NCI-H460 (cell line): Measurements from ENCODE around the gene EDDM13. TPM values are rescaled to one million over a fixed set of nuclear protein-coding genes. Genes with fewer than 3 reads are reported as not detected.
"Not testable (repeated sequence)": the region's sequence is repeated elsewhere in the genome, so short reads cannot be mapped to it uniquely, and the experiment has no call there.

Source experiments
- DNase-seq: peaks from one replicate; pipeline ENCODE4 v3.0.0-alpha.2; 2016; ENCODE audit warnings: low read depth; ENCODE audit errors: extremely low read depth
- small RNA-seq, 2 experiments: library from RNA; depleted of rRNA; stranded (forward); fragments of <200 nt; gene quantifications; one replicate each; pipeline ENCODE3, GENCODE V24; 2014
- total RNA-seq: library from RNA; depleted of rRNA; stranded (reverse); fragments of >200 nt; shearing (Covaris generic); gene quantifications from 2 replicates; pipeline ENCODE4 v1.2.3, GENCODE V29; 2014; rRNA removed

Gene EDDM13
- total RNA-seq, 1 experiment from 2014 or later, result not detected

DNA sequence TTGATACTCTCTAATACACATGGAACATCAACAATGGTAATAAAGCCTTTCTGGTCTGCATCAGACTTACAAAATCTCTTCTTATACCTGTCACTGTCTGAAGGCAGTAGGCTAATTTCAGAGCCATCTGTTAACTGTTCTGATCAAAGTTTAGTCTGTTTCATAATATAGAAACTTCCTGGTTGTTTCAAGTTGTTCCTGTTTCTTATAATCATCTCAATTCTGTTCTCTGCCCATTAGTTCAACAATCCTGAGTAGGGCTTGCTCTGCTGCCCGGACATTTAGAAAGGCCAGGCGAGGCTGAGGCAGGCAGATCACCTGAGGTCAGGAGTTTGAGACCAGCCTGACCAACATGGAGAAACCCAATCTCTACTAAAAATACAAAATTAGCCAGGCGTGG, 47.4 kb downstream of the EDDM13 start:
- DNase-seq, result no peak

DNA sequence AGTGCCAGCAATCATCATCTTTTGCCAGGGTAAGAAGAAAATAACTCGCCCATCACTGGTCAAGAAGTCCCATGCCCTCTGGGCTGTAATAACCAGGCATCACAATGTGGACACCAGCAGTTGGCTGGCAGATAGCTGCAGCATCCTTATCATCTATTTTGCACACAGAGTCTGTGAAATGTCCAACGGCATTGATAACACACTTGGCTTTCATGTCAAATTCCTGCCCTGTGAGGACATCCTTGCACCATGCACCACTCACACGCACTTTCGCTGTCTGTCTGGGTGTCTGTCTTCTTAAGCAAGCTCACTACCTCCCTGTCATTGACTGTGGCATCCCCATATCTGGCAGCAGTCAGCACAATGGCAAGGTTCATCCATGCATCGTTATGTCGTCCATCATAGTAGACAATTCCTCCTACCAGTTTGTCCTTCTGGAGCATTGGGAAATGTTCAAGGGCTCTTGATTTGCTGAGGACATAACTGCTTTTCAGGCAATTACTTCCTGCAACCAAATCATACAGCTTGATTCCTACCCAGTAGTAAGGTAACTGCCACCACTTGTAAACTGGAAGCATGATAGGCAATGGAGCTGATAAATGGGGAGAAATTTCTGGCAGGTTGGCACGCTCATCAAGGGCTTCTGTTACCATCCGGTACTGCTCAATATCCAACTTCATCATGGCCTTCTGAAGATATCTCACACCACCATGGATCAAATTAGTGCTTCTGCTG, 48.9 kb downstream of the EDDM13 start:
- DNase-seq, result no peak

DNA sequence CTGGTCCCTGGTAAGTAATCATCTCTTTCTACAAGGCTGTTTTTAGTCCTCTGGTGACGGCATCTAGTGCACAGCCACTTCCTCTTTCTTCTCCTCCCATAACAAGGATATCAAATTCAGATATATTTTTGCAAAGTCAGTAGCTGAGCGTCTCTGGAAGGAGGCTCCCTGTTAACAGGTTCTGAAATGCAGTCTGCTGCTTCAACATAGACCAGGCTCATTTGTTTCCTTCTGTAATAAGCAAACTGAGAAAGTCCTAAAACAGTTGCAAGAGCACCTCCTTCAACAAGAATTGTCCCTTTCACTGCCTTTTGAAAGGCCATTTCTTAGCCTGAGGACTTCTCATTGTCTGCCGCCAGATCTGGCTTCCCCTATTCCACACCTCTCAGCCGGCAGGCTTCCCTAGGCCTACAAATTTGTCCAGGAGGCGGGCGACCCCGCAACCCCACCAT, 49.5 kb downstream of the EDDM13 start:
- no peak for DNase-seq

DNA sequence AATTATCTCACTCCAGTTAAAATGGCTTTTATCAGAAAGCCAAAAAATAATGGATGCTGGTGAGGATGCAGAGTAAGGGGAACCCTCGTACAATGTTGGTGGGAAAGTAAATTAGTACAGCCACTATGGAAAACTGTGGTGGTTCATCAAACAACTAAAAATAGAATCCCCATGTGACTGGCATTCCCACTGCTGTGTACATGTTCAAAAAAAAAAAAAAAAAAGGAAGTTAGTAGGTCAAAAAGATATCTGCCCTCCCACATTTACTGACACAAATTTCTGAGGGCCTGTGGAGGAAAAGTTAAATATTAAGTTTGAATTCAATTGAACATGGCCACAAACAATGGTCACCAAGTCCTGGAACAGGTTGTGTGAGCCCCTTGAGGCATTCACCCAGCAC, 51.9 kb downstream of the EDDM13 start:
- no peak for DNase-seq

DNA sequence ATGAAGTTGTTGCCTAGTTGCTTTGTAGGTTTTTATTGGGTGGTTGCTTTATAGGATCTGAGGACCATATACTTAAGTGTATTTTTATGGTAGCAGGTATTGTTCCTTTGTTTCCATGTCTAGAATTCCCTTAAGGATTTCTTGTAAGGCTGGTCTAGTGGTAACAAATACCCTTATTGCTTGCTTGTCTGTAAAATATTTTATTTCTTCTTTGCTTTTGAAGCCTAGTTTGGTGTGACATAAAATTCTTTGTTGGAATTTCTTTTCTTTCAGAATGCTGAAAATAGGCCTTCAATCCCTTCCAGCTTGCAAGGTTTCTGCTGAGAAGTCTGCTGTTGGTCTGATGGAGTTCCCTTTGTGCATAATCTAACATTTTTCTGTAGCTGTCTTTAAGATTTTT, 60.1 kb downstream of the EDDM13 start:
- DNase-seq, result no peak

DNA sequence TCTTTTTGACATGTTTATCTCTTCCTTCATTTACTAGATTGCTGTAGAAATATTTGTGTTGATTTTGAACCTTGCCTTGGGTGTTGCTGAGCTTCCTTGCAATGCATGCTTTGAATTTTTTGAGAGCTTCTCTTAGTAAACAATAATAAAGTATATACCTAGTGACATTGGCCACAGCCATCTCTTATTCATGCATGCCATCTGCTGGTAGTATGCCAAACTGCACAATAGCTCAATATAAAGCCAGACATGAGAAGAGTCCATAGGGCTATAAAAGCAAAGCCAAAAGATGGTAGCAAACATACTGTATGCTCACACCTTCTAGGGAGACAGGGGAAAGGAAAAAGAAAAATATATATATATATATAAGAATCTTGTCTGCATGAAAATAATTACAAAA, 61.0 kb downstream of the EDDM13 start:
- peak; percentile 60 for DNase-seq

DNA sequence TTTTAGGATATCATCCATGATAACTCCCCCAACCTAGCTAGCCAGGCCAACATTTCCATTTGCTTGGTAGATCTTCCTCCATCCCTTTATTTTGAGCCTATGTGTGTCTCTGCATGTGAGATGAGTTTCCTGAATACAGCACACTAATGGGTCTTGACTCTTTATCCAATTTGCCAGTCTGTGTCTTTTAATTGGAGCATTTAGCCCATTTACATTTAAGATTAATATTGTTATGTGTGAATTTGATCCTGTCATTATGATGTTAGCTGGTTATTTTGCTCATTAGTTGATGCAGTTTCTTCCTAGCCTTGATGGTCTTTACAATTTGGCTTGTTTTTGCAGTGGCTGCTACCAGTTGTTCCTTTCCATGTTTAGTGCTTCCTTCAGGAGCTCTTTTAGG, 62.8 kb downstream of the EDDM13 start:
- DNase-seq, result not testable (repeated sequence)

DNA sequence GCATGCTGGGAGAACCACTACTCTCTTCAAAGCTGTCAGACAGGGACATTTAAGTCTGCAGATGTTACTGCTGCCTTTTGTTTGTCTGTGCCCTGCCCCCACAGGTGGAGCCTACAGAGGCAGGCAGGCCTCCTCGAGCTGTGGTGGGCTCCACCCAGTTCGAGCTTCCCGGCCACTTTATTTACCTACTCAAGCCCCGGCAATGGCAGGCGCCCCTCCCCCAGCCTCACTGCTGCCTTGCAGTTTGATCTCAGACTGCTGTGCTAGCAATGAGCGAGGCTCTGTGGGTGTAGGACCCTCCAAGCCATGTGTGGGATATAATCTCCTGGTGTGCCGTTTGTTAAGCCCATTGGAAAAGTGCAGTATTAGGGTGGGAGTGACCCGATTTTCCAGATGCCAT, 64.5 kb downstream of the EDDM13 start:
- not testable (repeated sequence) for DNase-seq

DNA sequence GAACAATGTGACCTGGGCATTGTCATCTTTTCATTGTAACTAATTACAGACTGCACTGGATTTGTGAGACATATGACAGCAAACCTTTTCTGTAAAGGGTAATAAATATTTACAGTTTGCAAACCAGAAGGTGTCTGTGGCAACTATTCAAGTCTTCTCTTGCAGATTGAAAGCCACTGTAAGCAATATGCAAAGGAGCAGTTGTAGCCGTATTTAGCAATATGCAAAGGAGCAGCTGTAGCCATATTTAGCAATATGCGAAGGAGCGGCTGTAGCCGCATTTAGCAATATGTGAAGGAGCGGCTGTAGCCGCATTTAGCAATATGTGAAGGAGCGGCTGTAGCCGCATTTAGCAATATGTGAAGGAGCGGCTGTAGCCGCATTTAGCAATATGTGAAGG, 66.5 kb downstream of the EDDM13 start:
- not testable (repeated sequence) for DNase-seq

DNA sequence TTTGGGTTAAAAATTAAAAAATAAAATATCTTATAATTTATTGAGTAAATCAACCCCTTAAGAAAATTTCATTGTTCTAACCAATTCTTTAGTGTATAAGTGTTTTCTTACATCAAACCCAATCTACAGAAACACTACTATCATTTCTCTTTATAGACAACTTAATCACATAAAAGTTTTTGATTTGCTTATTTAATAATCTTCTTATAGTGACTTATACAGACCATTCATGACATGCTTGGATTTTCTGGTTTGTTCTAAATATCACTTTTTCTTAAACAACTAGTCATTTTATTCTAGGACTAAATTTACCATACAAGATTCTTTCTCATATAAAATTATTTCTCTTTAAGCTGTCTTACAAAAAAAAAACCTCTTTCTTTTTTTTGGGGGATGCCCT, 69.4 kb downstream of the EDDM13 start:
- no peak for DNase-seq

DNA sequence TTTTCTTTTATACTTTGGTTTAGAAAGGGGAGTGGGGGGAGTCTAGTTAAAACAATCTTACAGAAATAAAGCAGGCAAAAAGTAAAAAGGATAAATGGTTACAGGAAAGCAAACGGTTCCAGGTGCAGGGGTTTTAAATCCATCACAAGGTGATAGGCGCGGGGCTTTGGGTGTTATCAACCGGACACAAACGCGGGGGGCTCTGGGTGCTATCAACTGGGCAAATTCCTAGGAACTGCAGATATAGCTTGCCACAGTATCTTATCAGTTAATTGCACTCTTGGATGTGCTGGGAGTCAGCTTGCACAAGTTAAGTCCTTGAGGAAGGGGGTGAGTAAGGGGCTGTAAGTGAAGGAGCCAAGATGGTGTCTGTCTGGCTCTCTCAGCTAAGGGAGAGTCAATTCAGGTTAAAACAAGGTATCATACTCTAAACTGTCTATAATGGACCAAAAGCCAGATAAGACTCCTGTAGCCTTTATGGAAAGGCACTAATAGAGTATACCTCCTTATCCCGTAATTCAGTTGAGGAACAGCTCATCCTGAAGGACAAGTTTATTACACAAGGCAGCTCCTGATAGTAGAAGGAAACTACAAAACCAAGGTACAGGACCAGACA, 74.7 kb downstream of the EDDM13 start:
- DNase-seq, result no peak

DNA sequence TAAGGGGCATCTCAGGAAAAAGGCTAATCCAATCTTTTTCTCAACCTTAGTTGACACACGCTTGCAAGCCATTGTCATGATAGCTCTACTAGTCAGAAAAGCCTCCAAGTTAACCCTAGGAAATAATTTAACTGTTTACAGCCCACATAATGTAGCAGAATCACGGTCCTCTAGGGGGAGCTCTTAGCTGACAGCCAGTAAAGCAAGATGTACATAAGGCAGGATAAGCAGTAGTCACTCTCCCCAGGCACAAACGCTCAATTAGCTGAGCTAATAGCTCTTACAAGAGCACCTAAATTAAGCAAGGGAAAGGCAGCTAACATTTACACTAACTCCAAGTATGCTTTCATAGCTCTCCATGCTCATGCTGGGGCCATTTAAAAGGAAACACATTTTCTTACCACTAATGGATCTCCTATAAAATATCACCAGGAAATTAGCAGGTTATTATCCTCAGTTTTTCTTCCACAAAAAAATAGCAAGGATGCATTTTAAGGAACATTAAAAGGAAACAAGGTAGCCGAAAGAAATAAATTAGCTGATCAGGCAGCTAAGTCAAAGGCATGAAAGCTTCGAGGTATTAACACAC, 75.8 kb downstream of the EDDM13 start:
- peak; percentile 11 for DNase-seq

DNA sequence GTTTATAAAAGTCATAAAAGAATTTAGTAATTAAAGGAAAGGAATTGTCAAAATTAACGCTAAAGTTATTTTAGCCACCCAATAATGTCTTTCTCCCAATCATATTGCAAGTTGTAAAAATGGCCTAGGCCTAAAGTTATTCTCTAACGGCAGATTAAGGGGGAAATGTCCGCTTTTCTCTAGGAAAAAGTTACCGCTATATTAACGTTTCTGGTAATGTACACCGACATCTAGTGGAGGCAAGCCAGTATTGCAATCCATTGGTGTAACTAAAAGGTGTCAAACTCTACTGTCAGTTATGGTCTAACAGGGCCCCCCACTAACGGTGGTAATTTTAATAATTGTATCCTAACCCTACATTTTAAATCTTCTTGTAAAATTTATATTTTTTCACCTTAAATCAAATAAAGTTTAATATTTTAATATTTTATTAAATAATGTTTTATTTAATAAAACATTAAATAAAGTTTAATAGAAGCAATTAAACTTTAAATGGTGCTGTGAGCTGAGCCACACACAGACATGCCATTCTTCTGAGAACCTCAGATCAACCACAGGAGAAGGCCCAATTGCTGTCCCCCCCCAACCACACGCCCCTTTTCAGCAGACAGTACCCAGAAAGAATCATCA, 78.0 kb downstream of the EDDM13 start:
- peak; percentile 30 for DNase-seq

DNA sequence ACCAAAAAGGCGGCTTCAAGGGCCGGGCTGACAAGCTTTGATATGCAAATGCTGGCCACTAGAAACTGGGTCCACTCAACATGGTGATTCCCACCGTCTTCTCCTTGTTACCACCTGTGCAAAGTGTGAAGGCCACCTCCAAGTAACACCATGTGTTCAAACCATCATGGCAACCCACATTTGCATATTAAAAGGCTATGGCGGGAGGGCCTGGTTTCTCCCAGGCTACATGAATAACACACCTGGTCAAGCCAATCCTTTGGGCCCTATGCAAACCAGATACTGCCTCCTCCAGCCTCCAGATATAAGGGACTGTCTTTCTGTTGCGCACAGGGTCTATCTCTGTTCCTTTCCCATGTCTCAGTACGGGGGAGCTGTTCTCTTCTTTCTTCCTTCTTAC, 78.7 kb downstream of the EDDM13 start:
- DNase-seq, result no peak

DNA sequence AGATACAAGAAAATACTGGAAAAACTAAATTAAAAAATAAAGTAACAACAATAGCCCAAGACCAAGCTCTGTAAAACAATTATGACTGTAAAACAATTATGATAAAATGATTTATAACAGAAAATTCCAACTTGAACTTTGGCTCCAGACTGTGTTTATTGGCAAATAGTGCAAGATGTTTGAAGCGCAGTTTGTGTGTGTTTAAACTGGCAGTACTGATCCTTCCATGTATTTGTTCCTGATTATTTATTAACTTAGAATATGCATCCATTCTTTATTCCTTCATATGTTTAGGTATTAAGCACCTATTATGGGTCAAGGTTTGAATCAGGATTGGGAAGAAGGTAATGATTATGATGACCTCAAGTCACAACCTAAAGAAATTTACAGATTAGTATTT, 83.0 kb downstream of the EDDM13 start:
- DNase-seq, result no peak

DNA sequence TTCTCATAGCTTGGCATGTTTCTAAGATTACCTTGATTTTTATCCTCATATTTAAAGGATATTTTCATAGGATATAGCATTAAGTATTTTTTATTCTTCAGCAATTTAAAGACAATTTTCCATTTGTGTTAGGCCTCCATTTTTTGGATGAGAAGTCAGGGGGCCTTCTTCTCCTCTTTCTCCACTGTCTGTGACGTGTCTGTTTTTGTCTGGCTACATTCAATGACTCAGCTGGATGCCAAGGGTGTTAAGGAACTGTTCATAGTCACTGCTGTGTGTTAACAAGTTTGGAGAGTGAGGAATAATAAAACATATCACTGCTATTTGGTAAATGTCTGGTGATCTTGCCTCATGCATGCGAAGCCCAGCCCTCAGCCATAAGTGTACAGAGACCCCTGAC, 84.4 kb downstream of the EDDM13 start:
- no peak for DNase-seq

Small RNA genes lying within 50 kb of the gene (small RNA-seq; reads per million reads assigned to genes)
- 0 reads per million in 2 experiments for gene RF00019

Other genes with a start within 250 kb of the EDDM13 start
- 26.8 and 32.8 TPM in 2 replicates for gene ZNF787, start 151.5 kb upstream of the EDDM13 start, total RNA-seq
- gene ZNF444, start 131.5 kb upstream of the EDDM13 start, total RNA-seq, result 9.0 and 10.7 TPM in 2 replicates
- 0.22 TPM in 1 of 2 replicates, not detected in the other for gene GALP, start 96.7 kb upstream of the EDDM13 start, total RNA-seq
- not detected in 2 replicates for gene ZSCAN5B, start 75.0 kb upstream of the EDDM13 start, total RNA-seq
- not detected in 2 replicates for gene ZSCAN5C, start 70.5 kb upstream of the EDDM13 start, total RNA-seq
- 5.5 and 6.5 TPM in 2 replicates for gene ZSCAN5A, start 42.1 kb downstream of the EDDM13 start, total RNA-seq
- 0.49 and 0.94 TPM in 2 replicates for gene ZNF582, start 120.8 kb downstream of the EDDM13 start, total RNA-seq
- 4.6 and 6.4 TPM in 2 replicates for gene ZNF583, start 131.6 kb downstream of the EDDM13 start, total RNA-seq
- not detected in 2 replicates for gene ZNF667, start 204.6 kb downstream of the EDDM13 start, total RNA-seq
- gene ZNF471, start 235.1 kb downstream of the EDDM13 start, total RNA-seq, result 0.98 and 1.8 TPM in 2 replicates